Lung (tissue), 12 donors: ENCODE data around the gene KLHL29. TPM values are rescaled to one million over a fixed set of nuclear protein-coding genes. Genes with fewer than 3 reads are reported as not detected.

Experiments used
- ATAC-seq: fragments of 200-7000 bp; cut with Tn5 transposase; one replicate; pipeline ENCODE4 v1.9.1; 2020; ENCODE audit warnings: moderate number of reproducible peaks; ENCODE audit not compliant: insufficient read depth, low FRiP score
- DNase-seq, 3 donors: peaks; one replicate each; pipeline ENCODE4 v3.0.0-alpha.2; 2013 to 2017
- H3K27ac ChIP-seq, 2 donors: one replicate each; pipeline ENCODE4 v1.5.1; 2013; ENCODE audit warnings: mild to moderate bottlenecking in 2 of 2, moderate library complexity in 2 of 2, control low read depth in 1 of 2, inconsistent platforms in 1 of 2, low read depth in 1 of 2, low read length in 1 of 2
- H3K27me3 ChIP-seq, 3 donors: one replicate each; pipeline ENCODE4 v1.5.1; 2013; ENCODE audit warnings: low read length in 2 of 3; ENCODE audit not compliant: control insufficient read depth in 3 of 3, insufficient read depth in 3 of 3
- H3K36me3 ChIP-seq, 4 donors: one replicate each; pipeline ENCODE4 v1.5.1; 2013; ENCODE audit warnings: low read length in 4 of 4, mild to moderate bottlenecking in 1 of 4, moderate library complexity in 1 of 4; ENCODE audit not compliant: control insufficient read depth in 4 of 4, insufficient read depth in 4 of 4
- H3K4me1 ChIP-seq, 5 donors: one replicate each; pipeline ENCODE4 v1.5.1; 2013; ENCODE audit warnings: low read length in 5 of 5, mild to moderate bottlenecking in 2 of 5, moderate library complexity in 1 of 5; ENCODE audit not compliant: control insufficient read depth in 5 of 5, insufficient read depth in 5 of 5
- H3K4me3 ChIP-seq: one replicate; pipeline ENCODE4 v1.5.1; 2013; ENCODE audit warnings: mild to moderate bottlenecking, control low read depth, moderate library complexity
- H3K9ac ChIP-seq, 2 donors: one replicate each; pipeline ENCODE4 v1.5.1; 2013; ENCODE audit warnings: low read length in 2 of 2, control low read depth in 1 of 2; ENCODE audit not compliant: insufficient read depth in 1 of 2
- H3K9me3 ChIP-seq, 4 donors: one replicate each; pipeline ENCODE4 v1.5.1; 2013; ENCODE audit warnings: low read length in 3 of 4, mild to moderate bottlenecking in 1 of 4, moderate library complexity in 1 of 4; ENCODE audit not compliant: control insufficient read depth in 4 of 4, insufficient read depth in 3 of 4
- WGBS, 2 donors: extraction: QIAGEN DNeasy Blood & Tissue Kit; methylation state at CpG; one replicate each; pipeline ENCODE4 v1.1.7; 2013; 5-methylcytosine and 5-hydroxymethylcytosine counted together
- polyA plus RNA-seq, 2 donors: library from polyadenylated mRNA; stranded (reverse); fragments of 200-250 nt; gene quantifications; one replicate each; pipeline ENCODE4 v1.2.1, GENCODE V29; 2013
- total RNA-seq, 2 donors: library from RNA; depleted of rRNA in 1 of 2; stranded (reverse); fragments of >200 nt in 1 of 2; gene quantifications; one replicate each; pipeline ENCODE4 v1.2.1, GENCODE V29; 2014 to 2021
- TF ChIP-seq, protein P1 (sequence below): IDR thresholded peaks from 2 replicates; pipeline ENCODE4 v1.5.1; 2012; ENCODE audit warnings: mild to moderate bottlenecking; ENCODE audit errors: control extremely low read depth, extremely low read depth
- donor health status: control.
- donor health status: control.
- donor health status: Bipolar disorder and iron deficiency.
- donor health status: healthy.
- donor health status: DM: yes; HTN: yes; CAD: no.

Gene KLHL29
- total and polyA plus RNA-seq, 4 donors, result 2.7 to 16.2 (median 3.5) TPM

DNA sequence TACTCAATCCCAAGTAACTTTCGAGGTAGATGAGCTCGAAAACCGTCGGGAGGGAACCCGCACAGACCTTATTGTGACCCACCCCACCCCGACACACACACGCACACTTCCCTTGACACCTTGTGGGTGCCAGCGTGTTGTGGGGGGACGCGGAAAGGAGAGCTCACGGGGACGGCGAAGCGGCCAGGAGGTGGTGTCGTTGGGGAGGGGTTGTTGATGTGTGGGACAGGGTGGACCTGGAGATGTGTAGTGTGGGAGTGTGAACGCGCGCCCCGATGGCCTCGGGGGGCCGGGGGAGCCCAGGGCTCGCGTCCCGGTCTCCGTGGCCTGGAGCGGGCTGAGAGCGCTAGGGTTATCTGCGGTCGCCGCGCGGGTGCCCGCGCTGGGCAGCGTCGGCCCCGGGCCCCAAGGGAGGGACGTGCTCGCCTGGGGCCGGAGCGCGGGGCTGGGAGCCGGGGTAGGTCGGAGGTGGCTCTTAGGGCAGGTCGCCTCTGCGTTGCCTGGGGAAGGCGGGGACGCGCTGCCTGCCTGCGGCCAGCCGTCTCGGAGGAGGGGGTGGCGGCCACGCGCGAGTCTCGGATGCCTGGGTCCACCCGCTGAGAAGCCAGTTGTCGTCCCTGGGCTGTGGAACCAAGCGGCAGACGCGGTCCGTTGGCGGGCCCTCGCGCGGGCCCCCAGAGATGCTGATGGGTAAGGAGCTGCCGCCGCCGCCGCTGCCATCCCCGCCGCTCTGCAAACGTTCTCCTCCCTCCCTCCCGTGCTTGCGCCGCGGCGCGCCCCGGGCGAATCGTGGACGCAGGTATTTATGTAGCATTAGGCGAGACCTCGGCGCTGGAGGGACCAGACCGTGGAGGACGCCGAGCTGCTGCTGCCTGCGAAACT, 1.6 kb downstream of the KLHL29 start:
- ATAC-seq (no peak), DNase-seq (peak; percentile 12 to 42 (median 38))
- TF ChIP-seq, protein P1, sequence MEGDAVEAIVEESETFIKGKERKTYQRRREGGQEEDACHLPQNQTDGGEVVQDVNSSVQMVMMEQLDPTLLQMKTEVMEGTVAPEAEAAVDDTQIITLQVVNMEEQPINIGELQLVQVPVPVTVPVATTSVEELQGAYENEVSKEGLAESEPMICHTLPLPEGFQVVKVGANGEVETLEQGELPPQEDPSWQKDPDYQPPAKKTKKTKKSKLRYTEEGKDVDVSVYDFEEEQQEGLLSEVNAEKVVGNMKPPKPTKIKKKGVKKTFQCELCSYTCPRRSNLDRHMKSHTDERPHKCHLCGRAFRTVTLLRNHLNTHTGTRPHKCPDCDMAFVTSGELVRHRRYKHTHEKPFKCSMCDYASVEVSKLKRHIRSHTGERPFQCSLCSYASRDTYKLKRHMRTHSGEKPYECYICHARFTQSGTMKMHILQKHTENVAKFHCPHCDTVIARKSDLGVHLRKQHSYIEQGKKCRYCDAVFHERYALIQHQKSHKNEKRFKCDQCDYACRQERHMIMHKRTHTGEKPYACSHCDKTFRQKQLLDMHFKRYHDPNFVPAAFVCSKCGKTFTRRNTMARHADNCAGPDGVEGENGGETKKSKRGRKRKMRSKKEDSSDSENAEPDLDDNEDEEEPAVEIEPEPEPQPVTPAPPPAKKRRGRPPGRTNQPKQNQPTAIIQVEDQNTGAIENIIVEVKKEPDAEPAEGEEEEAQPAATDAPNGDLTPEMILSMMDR, result no peak
- Histone ChIP-seq H3K27ac (no peak overlapping the region), H3K4me3 (peak overlapping the region; percentile 54), H3K9me3 (no peaks in the 10 kb centered on the region), H3K27me3 (peaks cover 0 to 54% (median 32%) of the 10 kb centered on the region in 3 donors), H3K4me1 (peaks cover 0 to 13% (median 2%) of the 10 kb centered on the region in 5 donors), H3K9ac (no peak overlapping the region), H3K36me3 (no peaks in the 10 kb centered on the region)
- 2% methylated on average over 66 to 91 of the region's 91 CpGs for WGBS, 2 donors

DNA sequence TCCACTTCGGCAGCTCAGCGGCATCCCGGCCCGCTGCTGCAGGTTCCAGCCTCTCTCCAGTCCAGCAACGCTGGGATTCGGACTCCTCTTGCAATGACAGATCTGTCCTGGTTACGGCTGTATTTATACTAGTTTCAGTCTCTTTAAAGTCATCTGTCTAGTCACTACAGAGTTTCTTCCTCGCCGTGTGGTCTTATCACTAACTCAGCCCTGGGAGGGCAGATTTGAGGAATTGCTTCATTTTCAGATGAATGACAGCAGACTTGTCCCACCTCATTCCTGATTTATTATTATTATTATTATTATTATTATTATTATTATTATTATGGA, 2.2 kb downstream of the KLHL29 start:
- Histone ChIP-seq H3K36me3 (no peaks in the 10 kb centered on the region), H3K4me3 (peak overlapping the region; percentile 54), H3K27ac (no peak overlapping the region), H3K4me1 (peaks cover 0 to 13% (median 2%) of the 10 kb centered on the region in 5 donors), H3K9ac (no peak overlapping the region), H3K27me3 (peaks cover 0 to 48% (median 32%) of the 10 kb centered on the region in 3 donors), H3K9me3 (no peaks in the 10 kb centered on the region)
- TF ChIP-seq, protein P1, result no peak
- ATAC-seq, result no peak
- WGBS, 2 donors, result 4 to 5% methylated on average over 9 of the region's 9 CpGs
- DNase-seq, result peak in 1 of 3 donors; percentile 24

DNA sequence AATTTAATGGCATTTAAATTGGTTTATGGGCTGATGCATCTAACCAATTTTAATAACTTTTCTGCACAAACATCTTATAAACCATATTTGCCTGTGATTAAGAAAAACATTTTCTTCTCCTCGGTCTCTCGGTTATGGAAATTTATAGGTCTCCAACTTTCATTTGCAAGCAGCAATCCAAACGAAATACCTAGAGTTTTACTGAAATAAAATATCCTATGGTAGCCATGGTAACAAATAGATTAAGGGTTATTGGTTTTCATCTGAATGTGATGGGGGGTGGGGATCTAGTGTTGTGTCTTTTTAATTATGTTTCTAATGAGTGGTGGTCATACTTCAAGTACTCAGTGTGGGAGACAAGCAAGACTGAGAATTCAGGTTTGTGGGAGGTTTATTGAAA, 2.9 kb downstream of the KLHL29 start:
- Histone ChIP-seq H3K36me3 (no peaks in the 10 kb centered on the region), H3K9me3 (no peaks in the 10 kb centered on the region), H3K9ac (no peak overlapping the region), H3K27ac (no peak overlapping the region), H3K4me1 (peaks cover 0 to 13% (median 2%) of the 10 kb centered on the region in 5 donors), H3K27me3 (peaks cover 0 to 41% (median 35%) of the 10 kb centered on the region in 3 donors), H3K4me3 (no peak overlapping the region)
- no peak for ATAC-seq
- TF ChIP-seq, protein P1, result no peak
- peak in 1 of 3 donors; percentile 15 for DNase-seq
- 65 to 76% methylated on average over 3 of the region's 3 CpGs for WGBS, 2 donors
